Measurements from ENCODE around the gene BCAT1.
"Not testable (repeated sequence)": the region's sequence is repeated elsewhere in the genome, so short reads cannot be mapped to it uniquely, and the experiment has no call there.

BCAT1 gene

GRCh38 chr12:24898606-24899005, 50.3 kb downstream of the BCAT1 start:
- DNase-seq, result no peak

DNA sequence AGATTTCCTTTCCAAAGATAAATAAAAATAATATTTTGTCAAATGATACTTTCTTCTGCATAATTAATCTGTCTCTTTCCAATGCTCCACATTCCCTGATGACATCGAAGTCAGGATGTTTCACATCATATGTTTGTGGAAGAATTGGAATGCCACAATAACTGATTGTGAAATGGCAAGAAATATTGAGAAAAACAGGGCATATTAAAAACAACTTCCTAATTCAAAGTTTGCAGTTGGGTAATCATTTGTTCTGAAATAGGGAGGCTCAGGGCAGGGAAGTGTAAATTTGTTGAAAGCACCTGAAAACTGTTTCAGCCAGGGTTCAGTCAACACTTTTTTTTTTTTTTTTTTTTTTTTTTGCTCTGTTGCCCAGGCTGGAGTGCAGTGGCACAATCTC, 50.7 kb downstream of the BCAT1 start:
- peak in 3 of 4 experiments; percentile 35 to 80 (median 76) for DNase-seq

GRCh38 chr12:24896171-24896570, 52.7 kb downstream of the BCAT1 start:
- no peak for DNase-seq

DNA sequence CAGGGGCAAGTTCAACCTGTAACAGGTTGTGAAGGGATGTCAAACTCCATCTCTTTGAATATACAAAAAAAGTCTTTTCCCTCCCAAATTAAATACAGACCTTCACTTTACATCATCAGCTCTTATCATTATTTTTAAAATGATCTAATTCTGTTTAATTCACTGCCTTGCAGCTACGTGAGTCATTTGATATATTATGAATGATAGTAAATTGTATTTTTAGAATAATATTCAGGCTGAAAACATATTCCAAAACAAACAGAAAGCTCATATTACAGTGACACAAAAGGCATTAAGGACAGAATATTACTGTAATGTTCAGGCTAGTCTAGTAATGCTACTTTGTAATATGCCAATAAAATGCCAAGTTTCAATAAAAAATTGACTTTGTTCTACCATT, 53.3 kb downstream of the BCAT1 start:
- no peak for DNase-seq

DNA sequence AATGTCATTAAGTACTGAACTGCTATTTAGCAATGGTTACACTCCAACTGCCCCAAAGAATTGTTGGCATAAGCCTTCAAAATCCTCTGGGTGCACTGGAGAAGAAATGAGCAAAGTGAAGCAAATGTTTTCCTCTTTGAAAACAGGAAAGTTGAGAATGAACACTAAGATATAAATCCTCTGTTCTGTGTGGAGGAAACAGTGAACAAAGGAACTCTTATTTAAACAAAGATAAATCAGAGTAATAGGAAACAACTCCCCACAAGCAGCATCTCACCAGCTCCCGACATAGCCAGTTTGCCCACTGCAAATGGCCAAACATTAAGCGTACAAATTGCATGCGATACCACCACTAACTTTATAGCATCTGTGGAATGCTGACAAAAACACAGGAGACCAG, 54.0 kb downstream of the BCAT1 start:
- DNase-seq, result no peak

DNA sequence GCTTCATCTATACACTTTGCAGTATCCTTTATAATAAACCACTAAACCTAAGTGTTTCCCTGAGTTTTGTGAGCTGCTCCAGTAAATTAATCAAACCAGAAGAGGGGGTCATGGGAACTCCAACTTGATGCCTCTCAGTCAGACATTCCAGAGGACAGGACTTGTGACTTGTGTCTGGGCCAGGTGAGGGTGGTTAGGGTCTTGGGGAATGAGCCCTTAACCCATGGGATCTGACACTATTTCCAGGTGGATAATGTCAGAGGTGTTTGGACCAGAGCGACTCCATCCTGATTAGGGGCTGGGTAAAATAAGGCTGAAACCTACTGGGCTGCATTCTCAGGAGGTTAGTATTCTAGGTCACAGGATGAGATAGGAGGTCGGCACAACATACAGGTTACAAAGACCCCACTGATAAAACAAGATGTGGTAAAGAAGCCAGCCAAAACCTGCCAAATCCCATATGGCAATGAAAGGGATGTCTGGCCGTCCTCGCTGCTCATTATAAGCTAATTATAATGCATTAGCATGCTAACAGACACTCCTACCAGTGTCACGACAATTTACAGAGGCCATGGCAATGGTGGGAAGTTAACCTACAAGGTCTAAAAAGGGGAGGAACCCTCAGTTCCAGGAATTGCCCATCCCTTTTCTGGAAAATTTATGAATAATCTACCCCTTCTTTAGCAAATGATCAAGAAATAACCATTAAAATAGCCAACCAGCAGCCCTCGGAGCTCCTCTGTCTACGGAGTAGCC, 58.7 kb downstream of the BCAT1 start:
- DNase-seq, result no peak

- DNase-seq, result no peak
Measured at GRCh38 chr12:24889411-24889810, 59.5 kb downstream of the BCAT1 start.

- DNase-seq, result no peak
Measured at GRCh38 chr12:24888813-24889212, 60.1 kb downstream of the BCAT1 start.

DNA sequence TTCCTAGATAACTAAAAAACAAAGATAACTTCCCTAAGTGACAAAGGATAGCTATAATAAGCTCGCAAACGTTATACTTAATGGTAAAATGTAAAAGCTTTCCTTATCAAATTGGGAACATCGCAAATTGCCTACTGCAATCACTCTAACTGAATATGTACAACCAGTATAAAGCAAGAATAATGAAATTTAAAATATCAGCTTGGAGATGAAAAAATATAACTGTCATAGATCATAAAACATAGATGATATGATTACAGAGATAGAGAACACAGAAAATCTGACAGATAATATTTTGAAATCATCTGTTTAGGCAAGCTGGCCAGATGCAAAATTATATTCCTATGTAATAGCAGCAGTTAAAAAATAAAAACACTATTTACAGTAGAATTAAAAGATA, 64.0 kb downstream of the BCAT1 start:
- DNase-seq, result no peak

- DNase-seq, result no peak
Measured at GRCh38 chr12:24881724-24882371, 67.1 kb downstream of the BCAT1 start.

DNA sequence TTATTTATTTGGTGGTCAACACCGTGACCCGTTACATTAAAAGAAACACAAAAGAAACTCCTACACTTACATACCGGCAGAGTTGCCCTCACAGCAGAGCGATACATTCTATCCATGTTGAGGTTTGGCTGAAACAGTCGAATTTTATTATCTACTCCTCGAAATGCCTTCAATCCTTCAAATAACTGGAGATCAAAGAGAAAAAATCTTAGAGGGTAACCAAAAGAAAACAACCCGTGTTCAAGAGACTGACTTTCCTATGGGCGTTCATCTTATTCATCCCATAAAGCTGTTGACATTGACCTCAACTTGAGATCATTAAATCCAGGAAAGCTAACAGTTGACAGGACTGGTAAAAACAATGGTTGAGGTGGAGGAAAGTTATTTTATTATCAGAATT, 67.7 kb downstream of the BCAT1 start:
- no peak for DNase-seq

GRCh38 chr12:24880732-24881131, 68.2 kb downstream of the BCAT1 start:
- no peak for DNase-seq

DNA sequence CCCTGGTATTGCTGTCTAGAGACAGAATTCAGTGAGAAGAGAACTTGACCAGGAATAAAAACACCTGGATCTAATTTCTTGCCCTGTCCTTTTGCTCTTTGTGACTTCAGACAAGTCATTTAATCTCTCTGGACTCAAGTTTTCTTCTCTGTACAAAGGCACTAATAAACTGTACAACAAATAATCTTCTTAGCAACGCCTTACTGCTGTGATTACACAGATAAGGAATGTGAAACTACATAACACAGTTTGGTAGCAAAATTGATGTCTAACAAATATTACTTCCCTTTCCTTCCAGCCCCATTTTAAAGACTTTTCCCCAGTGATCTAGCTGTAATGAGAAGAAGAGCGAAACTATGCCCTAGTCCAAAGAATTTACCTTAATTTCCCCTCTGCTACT, 69.3 kb downstream of the BCAT1 start:
- no peak for DNase-seq

DNA sequence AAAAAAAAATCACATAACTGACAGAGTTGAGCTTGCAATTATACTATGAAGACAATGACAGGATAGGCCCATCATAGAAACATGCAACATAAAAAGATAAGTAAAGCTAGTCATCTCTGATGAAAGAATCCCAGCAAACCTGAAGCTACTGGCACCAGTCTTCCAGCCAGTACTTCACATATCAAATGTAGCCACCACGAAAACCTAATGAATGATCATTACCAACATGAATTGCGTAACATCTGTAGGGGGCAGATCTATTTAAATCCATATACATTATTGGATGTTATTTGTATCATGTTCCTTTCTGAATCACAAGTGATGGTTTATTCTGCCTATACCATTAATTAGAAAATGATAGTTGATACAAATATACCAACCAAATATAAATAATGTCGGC, 73.9 kb downstream of the BCAT1 start:
- DNase-seq, result no peak

GRCh38 chr12:24872211-24872610, 76.7 kb downstream of the BCAT1 start:
- no peak for DNase-seq

DNA sequence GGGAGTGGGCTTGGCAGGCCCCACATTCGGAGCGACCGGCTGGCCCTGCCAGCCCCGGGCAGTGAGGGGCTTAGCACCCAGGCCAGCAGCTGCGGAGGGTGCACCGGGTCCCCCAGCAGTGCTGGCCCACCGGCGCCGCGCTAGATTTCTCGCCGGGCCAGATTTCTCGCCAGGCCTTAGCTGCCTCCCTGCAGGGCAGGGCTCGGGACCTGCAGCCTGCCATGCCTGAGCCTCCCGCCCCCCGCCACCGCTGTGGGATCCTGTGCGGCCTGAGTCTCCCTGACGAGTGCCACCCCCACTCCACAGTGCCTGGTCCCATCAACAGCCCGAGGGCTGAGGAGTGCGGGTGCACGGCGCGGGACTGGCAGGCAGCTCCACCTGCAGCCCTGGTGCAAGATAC, 82.8 kb downstream of the BCAT1 start:
- not testable (repeated sequence) for DNase-seq

GRCh38 chr12:24864796-24865125, 84.1 kb downstream of the BCAT1 start:
- no peak for DNase-seq

GRCh38 chr12:24861766-24862540, 86.9 kb downstream of the BCAT1 start:
- DNase-seq, result peak in 1 of 4 experiments; percentile 50

DNA sequence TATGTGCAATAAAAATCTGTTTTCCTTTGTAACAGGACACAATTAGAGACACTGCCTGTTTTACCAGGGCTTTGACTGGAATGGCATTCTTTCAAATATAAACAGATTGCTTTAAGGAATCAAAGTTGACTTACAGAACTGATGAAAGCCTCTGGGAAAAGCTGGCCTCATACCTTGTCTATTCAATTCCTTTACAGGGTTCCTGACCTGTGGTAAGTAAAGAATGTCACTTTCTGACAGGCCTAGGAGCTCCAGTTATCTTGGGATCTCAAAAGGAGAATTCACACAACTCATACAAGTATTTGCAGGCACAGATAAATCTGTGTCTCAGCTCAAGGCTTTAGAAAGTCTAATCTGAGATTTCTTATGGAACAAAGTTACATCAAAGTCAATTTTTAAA, 88.4 kb downstream of the BCAT1 start:
- DNase-seq, result no peak

DNA sequence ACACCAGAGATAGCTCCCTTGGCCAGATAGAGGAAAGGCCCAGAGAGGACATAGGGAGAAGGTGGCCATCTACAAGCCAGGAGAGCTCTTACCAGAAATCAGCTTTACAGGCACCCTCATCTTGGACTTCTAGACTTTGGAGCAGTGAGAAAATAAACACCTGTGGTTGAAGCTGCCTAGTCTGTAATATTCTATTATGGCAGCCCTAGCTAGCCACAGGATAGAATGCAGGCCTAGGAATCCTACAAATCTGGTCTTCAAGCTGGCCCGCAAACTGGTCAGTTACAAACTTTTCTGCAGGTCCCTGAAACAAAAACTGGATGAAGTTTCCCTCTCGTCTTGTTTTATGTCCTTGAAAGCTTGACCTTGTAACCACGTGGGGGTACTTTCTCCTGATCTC, 92.4 kb downstream of the BCAT1 start:
- no peak for DNase-seq

DNA sequence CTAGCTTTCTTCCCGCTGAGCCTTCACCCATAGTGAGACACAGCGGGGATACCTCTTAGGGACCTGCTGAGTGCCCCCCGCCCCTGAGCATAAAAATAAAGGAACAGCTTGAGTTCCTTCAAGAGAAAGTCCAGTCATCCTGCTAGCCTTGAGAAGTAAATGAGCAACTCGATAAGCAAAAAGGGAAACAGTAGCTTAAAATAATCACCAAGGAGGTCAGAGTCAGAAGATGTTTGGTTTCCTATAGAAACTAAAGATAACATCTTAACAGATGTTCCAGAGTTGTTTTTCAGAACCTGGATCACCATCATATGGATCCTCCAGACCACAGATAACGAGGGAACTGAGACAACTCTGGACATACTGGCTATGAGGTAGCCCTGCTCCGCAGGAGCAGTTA, 94.0 kb downstream of the BCAT1 start:
- DNase-seq, result peak; percentile 29 to 72 (median 44)

DNA sequence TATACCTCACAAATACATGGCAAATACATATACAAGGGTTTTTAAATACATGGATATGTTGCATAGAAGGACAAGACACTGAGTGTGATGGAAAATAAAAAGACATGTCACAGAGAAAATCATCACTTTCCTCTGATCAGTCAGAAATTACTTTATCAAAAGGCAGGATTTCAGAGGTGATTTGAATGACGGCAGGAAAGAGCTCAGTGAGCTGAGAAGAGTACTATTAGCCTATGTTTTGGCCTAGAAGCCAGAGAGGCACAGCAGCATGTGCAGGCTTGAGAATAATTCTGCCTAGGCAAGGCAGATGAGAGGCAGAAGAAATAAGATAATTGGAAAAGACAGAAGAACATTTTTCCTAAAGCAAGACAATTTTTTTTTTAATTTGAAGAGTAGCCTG, 94.9 kb downstream of the BCAT1 start:
- DNase-seq, result no peak

- DNase-seq, result peak in 2 of 4 experiments; percentile 52 to 67
Measured at GRCh38 chr12:24853588-24853987, 95.3 kb downstream of the BCAT1 start.

DNA sequence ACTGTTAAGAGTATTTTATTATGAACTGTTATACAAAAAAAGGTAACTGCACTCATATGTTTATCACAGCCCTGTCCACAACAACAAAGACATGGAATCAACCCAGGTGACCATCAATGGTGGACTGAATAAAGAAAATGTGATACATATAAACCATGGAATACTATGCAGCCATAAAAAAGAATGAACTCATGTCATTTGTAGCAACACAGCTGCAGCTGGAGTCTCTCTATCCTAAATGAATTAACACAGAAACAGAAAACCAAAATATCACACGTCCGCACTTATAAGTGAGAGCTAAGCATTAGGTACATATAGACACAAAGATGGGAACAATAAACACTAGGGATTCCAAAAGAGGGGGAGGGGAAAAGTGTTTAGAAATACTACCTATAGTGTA, 95.8 kb downstream of the BCAT1 start:
- DNase-seq, result no peak
